Stimulated activated CD8-positive, alpha-beta memory T cell treated with anti-CD3 and anti-CD28 coated beads, Interleukin-2, amount 100 ng/mL, for 48 hours (primary cell): ENCODE data around the gene NRIP1.

Experiments used
- DNase-seq, 2 donors: peaks; one replicate each; pipeline ENCODE4 v3.0.0-alpha.2; 2020; ENCODE audit warnings: low read depth in 2 of 2

NRIP1 gene

DNA sequence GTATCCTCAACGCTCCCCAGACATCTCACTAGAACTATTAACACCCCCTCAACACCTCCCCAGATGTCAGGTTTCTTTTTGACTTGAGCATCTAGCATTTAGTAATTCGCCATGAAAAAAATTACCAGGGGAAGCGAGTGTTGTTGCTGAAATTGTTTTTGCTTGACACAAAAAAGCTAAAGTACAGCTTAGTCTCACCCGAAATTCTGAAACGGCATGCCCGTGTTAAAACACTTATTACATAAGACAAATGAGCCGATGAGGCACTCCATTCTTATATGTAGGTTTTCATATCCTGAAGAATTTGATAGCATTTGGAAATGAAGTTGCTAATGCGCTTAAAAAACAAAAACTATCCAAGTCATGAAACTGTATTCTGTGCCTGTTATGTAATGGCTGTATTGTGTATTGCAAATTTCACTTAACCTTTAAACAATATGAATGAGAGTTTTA, 1.3 kb upstream of the NRIP1 start:
- no peak for DNase-seq

DNA sequence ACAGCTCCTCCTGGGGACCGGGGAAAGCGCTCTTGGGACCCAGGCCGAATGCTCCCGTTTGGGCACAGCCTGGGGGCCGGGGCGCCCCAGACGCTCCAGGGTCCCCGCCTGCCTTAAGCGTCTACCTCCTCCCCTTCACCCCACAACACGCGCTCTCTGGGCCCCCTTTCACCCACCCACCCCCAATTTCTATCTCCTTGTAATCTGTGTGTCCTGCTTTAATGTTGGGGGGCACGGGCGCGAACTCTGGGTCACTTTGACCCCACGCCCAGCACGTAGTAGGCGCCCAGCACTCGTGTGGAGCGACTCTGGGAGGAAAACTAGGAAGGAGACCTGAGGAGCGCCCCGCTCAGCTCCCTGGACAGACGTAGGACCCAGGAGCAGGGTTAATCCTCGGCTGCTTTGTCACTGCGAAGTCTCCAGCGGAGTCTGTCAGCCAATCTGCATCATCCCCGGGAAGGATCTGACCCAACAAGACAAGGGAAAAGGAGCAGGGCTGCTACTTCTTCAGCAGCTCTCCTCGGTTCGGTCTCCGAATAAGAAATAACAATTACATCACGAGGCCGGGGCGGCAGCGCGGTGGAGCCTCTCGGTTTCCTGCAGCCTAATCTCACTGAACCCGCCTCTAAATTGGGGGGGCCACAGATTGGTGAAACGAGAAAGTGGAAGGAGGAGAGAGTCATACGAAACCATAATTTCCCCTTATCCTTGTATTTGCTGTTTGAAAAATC, 757 bp upstream of the NRIP1 start:
- DNase-seq = peak; percentile 46 to 51

DNA sequence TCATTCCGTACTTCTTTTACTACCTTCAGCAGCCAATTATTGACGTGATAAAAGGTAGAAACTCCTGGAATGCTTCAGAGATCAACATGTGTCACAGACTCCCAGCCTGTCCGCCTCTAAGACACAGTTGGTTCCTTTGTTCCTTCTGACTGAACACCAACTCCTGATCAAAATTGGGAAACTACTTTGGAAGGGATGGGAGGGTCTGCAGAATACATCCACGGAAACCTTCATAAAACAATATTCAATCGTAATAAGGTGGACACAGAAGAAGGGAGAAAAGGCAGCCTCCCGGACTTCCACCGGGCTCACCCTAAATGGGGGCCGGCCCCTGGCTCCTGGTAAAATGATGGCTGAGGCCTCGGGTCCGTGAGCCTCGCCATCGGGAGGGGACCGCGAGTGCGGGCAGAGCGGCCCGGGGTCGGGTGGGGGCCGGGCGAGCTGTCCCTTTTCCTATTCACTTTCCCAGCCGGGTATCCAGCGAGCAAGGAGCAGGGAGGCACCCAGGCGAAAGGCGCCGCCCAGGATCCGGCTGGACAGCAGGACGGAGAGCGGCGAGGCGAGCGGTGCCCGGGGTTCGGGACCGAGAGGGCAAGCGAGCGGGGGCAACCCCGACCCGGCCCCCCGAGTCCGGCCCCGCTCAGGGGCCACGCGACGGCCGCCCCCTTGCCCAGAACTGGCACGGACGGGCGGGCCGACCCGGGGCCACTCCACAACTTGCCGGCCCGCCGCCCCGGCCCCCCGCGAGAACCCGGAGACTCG, 805 bp downstream of the NRIP1 start:
- DNase-seq = peak in 1 of 2 donors; percentile 18

DNA sequence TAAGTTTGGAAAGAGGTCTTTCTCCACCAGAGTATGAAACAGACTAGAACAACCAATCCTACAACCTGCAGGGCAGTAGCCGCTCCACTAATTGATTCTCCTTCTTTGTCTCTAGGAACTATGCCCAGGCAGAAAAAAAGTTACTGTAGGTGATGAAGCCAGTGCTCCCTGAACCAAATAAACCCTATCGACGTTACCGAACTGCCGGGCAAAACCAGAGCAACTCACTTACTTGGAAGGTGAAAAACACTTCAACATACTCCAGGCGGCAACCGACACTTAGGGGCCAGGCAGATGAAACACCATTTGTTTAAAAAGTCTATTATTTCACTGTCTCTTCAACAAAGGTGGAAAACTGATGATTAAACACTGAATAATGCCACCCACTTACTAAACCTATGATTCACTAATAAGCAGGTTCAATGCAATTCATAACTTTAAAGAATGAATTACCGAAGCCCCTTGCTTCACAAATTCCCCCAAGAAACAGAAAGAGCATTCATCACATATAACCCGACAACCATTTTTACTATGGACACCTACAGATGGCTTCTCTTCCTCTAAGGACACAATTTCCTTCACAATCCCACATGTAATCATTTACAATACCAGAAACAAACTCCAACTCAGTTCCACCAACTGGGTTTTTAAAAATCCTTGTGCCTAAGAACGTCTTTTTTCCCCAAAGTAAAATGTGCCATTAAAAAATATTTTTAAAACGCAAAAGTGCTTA, 1.6 kb downstream of the NRIP1 start:
- no peak for DNase-seq

DNA sequence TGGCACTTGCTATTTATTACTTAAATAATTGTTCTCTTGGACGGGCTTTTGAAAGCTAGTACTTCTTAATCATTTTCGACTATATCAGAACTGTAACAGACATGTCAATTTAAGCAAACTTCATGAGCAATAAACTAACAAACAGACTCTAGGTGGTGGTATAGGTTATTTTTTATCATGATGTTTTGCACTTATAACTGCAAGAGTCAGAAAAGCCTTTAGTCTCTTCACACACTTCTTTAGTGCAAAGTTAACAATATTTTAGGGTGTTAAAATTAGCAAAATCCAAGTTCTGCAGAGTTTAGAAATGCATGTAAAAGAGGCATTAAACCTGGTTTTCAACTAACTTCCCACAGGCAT, 2.2 kb downstream of the NRIP1 start:
- no peak for DNase-seq

DNA sequence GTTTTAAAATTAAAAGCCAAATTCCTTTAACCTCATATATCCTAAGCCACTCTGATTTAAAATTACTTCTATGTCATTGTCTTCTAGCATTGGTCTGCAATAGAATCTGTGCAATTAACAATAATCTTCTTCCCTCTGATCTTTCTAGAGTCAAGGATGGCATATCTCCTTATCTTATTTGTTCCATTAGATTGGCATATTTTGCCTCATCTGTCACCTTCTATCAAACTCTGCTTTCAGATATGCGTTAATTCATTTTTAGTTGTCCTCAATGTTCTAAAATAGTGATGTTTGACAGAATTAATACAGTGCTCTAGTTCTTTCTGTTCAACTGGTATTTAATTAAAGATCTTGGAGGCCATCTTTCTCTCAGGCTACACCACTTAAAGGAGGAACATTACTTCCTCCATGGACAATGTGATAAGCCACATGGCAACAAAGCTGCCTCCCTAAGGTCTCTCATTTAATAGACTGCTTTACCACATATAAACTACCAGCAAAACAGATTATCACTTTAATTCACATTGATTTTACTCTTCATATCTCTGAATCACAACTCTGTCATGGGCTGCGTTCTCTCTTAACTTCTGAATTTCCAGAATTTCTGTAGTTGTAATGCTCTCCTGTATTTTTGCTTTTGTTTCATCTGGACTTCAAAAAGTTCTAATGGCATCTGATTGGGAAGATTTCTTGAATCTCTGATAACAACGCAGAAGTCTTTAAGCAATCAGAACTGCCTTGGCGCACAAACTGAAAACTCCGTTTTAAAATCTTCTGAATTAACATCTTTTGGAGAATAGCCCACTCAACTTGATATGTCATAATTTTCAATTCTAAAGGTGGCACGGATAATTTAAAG, 2.8 kb downstream of the NRIP1 start:
- no peak for DNase-seq

DNA sequence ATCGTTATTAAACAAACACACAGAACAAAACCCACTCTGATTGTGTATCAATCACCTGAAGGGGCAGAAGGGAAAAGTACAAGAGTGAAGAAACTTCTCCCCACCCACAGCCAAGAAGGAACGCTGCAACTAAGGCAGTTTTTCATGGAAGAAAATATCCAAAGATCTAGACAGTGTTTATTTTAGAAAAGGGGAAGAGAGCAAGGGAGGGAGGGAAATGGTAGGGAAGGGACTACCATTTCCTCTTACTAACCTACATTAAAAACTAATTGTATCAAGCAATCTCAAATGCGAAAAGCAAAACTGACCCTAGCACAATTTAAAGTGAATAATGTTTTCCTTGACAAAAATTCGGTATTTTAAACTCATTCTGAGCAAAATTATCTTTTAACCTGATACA, 3.5 kb downstream of the NRIP1 start:
- no peak for DNase-seq

DNA sequence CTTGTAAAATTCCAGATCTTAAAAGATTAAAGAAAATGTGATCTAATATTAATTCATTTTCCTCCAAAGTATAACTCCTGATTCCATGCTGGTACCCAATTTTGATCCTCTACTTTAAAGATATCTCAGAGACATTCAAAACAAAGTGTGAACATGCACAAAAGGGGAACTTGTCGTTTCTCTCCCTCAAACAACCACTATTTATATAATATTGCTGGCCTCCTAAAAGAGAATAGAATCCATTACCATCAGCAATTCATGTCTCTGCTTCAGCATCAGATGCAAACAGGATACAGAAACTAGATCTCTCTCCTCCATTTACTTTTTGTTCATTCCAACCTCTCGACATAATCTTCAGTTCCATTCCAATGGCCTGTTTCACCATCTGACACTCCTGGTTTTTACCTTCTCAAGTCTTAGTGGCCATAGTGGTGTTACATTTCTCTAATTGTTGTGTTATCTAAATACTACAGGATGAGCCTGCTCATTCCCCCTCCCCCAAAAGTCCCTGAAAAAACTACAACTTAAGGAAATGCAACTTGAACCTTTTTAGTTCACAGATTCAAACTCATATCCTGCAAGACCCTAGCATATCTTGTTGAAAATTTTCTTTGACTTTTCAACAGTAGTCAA, 4.1 kb downstream of the NRIP1 start:
- DNase-seq = no peak

DNA sequence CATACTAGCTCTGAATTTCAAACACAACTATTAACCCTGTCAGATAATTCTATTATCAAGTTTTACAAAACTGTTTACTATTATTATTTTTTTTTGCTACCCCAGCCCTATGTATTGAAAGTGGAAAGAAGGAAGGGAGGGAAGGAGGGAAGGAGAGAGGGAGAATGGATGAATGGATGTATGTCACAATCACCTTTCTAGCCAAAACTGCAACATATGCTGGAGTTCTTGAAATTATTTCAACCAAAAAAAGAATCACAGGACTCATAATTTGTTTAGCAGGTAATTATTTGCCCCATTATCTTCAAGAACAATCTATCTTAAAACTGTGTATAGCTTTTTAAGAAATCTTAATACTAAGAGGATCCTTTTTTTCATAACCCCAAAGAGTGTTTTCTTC, 5.4 kb downstream of the NRIP1 start:
- no peak for DNase-seq

DNA sequence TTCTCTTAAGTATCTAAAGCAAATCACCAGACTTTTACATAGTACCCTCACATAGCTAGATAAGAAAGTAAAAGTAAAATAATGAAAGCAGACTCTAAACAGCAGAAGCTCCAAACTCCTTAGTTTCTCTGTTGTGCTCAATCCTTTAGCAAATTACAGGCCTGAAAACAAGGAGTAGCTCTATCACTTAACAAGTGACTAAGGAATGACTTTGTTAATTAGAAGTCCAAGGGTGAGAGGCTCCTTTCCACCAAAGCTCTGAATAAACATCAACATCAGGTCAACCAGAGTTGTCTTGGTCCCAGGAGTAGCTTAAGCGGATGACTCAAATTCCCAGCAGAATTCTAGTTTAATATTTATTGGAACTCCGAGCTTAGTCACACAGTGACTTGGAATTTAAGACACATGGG, 5.9 kb downstream of the NRIP1 start:
- DNase-seq = no peak

DNA sequence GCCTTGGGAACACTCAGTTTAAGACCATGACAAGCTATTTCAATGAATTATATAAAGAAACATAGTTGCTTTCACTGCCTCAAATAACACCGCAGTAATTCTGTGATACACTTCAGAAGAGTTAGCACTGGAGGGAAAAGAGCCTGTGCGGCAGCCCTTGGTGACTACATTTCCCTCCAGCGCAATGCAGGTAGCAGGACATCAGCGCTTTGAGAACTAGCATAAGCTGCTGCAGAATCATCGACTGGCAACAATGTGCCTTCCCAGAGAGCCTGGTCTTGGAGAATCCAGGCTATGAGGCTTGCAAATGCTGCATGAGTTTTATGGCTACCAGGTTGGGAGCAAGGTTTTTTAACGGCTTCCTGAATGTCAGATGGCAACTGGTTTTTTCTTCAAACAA, 7.5 kb downstream of the NRIP1 start:
- no peak for DNase-seq

DNA sequence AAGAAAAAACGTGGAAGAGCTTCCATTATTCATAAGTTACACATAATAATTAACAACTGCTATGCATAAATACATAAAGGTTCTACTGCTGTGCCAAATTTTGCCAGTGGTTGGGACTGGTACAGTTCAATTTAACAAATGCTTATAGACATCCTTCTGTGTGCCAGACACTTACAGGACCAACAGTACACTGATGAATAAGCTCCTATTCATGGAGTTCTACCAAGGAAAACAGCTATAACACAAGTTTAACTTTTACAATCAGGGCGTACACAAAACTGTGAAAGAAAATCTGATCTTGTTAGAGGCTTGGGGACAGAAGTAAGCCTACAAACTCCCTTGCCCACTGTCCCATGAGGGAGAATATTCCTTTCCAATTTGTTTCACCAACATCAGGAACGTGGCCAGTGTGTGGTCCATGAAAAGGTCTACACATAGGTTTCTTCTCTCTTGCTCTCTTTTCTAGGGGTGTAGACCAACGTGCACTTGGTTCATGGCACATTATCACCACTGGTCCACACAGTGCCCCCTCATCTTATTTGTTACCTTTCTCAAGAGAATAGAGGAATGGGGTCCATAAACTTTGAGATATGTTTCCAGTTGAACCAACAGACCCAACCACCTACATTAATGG, 10.1 kb downstream of the NRIP1 start:
- no peak for DNase-seq

DNA sequence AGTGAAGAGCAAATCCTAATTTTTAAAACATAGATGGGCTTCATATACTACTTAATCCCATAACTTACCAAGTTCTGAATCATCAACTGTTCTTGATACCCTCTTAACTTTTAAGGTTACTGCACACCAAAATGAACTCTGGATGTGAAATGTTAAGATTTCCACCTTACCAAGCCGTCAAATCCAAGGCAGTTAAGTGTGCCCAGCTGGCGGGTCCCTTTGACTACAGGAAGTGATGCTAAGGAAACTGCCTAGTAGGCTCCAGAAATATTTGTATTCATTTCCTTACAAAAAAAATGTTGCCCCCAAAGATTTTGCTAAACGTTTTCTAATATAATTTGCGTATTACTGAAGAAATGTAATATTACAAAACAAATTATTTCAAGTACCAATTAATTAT, 10.7 kb downstream of the NRIP1 start:
- no peak for DNase-seq

DNA sequence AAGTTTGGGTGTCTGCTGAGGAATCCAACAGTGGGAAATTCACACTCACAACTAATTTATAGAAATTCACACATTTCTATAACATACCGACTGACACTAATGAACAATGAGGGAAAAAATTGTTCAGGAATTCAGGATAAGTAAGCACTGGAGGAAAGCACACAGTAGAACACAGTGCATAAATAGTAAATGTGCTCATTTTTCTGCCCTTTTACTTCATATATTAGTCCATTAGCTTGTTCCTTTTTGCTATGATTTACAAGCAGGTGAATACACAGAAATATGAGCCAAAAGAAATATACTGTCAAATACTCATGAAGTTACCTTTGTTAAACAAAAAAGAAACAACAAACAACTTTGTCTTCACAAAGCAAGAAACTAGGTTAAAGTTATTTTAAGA, 11.3 kb downstream of the NRIP1 start:
- DNase-seq = no peak

DNA sequence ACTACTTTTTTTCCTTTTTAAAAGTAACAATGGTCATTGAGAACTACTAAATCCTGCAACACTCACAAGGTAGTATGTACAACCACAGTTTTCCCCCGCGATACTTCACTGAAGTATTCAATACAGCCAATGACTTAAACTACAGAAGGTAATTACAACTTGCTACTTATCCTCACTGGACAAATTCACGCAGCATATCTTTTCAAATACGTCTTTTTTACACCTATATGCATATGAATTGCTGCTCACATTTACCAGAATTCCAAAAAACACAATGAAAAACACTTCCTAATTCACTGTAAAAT, 12.4 kb downstream of the NRIP1 start:
- no peak for DNase-seq

DNA sequence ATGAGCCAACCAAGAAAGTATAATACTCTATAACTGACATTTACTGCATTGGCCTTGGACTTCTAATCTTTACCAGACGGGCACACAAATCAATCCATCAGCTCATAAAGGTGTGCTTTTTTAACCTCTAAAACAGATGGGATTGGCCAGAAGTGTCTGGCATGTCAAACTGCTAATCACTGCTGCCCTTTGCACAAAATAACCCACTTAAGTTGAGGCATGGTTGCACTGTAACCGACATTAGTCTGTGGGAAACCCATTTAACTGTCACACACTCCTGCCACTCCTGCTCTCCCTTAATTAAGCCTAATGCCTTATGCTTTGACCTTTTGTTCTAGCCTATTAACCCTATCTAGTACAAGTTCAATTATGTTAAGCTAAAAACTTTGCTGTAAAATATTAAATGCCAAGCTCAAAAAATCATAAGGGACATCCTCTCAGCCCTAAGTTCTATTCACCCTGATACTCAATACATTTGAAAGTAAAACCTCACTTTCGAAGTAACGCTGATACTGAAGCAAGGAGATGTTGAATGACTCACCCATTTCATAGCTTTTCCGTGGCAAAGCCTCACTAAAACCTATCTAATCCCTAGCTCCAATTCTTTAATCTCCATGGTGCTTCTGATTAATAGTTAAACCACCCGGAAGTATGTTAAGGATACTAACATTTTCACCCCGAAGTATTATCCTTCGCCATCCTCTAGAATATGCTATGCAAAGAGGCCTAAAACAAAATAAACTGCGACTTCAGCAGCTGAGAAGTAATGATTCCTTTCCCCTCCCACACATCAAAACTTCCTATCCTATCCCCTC, 12.9 kb downstream of the NRIP1 start:
- DNase-seq = no peak

DNA sequence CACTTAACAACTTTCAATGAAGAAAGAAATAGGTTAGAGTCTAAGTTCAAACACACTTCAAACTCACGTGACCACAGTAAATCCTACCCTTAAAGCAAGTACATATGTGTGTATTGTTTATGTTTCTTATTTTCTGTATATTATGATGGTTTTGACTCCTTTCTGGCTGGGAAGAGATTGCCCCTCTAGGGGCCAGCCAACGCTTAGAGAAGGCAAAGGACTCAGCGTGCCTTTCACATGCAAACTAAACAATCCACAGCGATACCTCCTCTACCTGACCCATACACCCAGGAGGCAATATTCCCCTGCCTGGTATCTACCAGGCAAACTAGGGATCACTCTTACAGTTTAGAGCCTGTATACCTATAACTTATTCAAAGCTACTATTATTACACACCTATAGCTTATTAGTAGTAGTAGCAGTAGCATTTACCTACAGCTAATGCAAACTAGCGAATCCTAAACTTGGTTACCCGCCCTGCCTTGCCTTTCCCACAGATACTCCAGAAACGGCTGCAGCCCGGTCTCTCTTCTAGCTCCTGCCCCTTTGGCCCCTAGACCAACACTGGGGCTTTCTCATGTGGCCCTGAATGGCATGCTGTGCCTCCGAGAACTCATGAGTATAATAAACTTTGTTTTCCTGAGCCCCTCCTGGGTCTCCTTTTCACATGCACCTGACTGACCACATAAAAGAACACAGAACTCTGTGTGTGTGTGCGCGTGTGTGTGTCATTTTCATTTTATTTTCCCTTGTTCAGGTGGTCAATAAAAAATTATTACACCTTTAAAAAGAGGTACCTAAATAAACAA, 14.0 kb downstream of the NRIP1 start:
- no peak for DNase-seq

DNA sequence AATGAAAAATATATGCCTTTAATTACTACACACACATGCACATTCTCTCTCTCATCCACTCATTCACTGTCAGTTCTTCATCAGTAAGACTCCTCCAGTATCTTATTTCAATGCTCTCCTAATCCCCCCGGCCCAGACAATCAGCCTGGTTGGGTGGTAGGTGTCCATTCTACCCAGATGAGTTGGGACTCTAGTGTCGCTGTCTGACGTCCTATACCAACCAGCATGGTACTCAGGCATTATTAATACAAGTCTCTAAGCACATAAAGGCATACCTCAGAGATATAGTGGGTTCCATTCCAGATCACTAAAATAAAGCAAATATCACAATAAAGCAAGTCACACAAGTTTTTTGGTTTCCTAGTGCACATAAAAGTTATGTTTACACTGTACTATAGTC, 19.8 kb downstream of the NRIP1 start:
- DNase-seq = no peak

DNA sequence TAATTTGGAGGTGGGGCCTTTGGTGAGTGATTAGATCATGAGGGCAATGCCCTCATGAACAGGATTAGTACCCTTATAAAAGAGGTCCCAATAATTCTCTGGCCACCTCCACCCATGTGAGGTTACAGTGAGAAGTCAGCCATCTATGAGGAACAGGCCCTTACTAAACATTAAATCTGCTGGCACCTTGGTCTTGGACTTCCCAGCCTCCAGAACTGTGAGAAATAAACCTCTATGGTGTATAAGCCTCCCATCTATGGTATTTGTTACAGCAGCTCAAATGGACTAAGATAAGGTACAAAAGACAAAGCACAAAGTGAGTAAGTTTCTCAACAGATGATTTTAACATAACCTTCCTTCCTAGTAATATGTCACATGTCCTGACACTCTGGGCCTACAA, 22.3 kb downstream of the NRIP1 start:
- no peak for DNase-seq
